SH-SY5Y (cell line): ENCODE measurements around the gene CEACAM18.

Experiments used
- GATA2 ChIP-seq: IDR thresholded peaks from 2 replicates; pipeline ENCODE4 v1.6.1; 2011; ENCODE audit warnings: mild to moderate bottlenecking, low read depth, low read length
- GATA3 ChIP-seq: IDR thresholded peaks from 2 replicates; pipeline ENCODE4 v1.6.1; 2011; ENCODE audit warnings: low read depth, mild to moderate bottlenecking, low read length, moderate library complexity

CEACAM18 gene

DNA sequence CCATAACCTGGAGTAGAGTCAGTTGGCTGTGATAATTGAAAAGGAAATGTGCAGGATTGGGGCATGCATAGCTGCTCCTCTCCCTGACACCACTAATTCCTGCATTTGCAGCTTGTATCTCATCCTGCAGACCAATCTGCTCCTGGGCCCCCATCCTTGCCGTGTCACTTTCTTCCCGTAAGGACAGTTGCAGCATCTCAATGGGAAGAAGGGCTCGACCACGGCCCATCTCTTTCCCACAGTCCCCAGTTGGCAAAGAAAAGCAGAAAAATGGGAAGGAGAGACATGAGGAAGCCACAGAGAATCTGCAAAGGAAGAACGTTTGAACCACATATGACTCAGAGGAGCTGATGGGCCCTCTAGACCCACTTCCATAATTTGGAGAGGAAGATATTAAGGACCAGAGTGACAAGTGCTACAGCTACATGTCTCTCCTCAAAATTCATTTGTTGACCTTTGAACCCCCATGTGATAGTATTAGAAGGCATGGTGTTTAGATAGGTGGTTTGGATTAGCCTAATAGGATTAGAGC, 25.0 kb downstream of the CEACAM18 start:
- TF ChIP-seq GATA2: no peak
- TF ChIP-seq GATA3: no peak

DNA sequence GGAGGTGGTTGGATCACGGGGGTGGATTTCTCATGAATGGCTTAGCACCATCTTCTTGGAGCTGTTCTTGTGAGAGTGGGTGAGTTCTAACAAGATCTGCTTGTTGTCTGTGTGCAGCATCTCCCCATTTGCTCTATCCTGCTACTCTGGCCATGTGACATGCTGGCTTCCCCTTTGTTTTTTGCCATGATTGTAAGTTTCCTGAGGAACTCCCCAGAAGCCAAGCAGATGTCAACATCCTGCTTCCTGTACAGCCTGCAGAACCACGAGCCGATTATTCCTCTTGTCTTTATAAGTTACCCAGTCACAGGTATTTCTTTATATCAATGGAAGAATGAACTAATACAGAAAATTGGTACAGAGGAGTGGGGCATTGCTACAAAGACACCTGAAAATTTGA, 25.6 kb downstream of the CEACAM18 start:
- TF ChIP-seq GATA3: no peak
- no peak for TF ChIP-seq GATA2

DNA sequence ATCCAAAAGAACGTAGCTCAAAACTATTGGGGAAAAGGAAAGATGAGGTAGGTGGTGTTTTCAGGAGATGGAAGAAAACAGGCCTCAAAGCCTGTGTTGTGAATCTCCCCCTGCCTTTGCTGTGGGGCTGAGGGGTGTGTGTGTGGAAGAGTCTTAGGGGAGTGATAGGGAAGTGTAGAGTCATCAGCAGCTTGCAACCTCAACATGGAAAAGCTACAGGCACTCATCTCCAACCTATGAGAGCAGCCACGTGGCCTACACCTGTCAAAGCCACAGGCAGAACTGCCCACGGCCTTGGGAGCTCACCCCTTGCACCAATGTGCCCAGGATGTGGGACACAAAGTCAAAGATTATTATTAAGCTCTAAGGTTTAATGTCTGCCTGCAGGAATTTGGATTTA, 27.6 kb downstream of the CEACAM18 start:
- TF ChIP-seq GATA3 (no peak), GATA2 (no peak)

DNA sequence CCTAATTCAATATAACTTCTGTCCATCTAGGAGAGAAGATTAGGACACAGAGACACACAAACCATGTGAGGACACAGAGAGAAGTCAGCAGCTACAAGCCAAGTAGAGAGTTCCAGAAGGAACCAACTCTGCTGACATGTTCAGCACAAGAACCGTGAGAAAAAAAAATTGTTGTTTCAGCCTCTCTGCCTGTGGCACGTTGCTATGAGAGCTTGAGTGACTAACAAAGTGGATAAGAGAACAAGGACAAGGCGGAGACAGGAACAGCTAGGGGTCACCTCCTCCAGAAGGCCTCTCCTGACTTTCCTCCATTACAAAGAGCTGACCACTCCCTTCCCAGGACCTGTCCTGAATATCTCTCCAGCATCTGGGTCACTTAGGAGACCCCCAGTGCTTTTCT, 28.9 kb downstream of the CEACAM18 start:
- TF ChIP-seq GATA2: no peak
- no peak for TF ChIP-seq GATA3

DNA sequence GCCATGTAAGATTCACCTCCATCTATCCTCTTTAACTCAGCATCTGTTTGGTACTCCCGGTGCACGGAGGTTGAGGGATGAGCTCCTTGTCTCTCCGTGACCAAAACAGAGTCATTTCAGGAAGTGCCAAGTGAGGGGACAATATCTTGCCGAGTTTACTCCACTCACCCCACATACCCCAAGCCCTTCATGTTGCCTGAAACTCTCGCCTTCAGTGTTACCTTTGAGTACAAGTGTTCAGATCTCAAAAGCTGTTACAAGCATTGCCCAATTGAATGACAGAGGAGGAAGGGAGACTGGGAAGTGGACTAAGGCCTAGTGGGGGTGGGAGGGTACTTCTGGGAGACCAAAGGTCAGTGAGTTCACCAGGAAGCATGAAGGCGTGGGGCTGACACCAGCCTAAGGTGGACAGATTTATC, 29.3 kb downstream of the CEACAM18 start:
- TF ChIP-seq GATA3 (no peak), GATA2 (no peak)

DNA sequence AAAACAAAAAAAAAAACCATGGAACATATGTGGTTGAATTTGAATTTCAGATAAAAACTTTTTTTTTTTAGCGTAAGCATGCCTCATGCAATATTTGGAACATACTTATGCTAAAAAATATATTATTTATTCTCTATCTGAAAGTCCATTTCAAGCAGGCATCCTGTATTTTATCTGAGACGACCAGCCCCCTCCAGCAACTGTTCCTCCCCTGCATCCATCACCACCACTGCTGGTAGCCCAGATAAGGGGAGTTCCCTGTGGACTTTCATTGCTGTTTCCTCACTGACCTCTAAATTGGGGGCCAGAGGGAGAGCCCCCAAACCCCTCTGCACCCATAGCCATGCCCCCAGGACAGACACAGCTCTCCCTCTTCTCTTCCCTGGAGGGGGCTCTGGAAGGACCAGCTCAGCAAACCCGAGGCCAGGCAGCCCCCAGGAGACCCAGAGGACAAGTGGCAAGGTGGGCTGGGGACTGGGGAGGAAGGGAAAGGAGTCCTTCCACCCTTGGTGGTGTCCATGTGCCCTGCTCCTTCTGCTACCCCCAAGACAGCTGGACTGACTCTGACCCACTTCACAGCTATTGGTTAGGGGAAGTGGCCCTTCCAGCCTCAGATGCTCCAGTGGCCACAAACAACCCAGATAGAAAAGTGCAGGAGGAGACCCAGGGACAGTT, 29.9 kb downstream of the CEACAM18 start:
- TF ChIP-seq GATA3 (no peak), GATA2 (no peak)

DNA sequence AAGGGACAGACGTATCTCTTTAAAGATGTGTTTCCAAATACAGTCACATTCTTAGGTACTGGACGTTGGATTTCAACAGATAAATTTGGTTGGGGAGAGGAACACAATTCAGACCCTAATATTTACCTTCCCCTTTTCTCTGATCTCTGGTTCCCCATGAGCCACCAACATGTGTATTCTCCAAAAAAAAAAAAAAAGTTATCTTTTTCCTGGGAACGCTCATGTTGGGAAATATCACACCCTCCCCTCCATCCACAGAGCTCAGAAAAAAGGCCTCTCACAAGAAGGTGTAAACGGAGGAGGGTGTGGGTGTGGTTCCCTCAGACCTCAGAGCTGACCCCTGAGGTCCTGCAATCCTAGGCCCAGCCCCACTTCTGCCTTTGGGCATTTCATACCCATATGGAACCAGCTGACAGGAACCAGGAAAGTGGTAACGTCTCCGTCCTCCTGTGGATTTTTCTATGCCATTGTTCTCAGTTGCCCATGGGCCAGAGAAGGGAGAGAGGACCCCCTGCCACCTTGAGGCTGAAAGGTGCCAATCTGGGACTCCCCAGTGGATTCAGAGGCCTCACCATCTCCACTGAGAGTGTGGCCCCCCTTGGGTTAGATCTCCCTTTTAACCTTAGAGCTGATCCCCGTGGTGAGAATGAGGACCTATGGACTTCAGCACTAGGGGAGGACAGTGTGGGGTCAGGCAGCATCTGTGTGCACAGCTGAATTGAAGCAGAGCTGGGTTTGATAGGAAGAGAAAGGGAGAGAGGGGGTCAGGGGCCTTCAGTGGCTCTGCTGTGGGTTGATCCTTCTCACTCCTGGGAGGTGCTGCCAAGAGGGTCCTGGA, 31.7 kb downstream of the CEACAM18 start:
- TF ChIP-seq GATA3 (no peak), GATA2 (no peak)

DNA sequence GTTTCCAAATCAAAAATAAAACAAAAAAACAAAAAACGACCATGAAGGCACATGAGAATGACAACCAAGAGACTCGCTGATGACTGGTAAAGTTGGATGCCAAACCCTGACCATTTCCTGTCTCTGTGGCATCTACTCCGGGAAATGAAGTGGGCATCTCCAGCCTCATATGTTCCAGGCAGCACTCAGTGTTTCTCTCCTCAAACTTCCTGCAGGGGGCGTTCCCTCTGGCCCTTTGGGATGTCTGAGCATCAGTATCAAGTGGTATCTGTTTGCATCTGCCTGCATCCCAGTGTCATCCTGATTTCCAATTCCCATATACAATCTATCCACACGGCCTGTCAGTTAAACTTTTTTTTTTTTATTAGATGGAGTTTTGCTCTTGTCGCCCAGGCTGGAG, 33.0 kb downstream of the CEACAM18 start:
- TF ChIP-seq GATA3 (no peak), GATA2 (no peak)

DNA sequence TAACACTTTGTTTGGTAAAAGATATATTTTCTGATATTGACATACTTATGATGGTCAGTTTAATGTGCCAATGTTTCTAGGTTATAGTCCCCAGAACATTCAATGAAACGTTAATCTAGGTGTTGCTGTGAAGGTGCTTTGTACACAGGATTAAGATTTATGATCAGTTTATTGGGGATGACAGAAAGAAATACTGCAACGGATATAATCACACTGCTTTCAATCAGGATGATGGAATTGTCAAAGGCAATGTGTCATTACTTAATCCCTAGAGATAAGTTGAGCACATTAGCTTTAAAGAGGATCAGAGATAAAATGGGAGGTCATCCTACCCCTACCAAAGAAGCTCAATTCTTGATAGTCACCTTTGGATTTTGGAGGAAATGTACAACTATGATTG, 35.6 kb downstream of the CEACAM18 start:
- TF ChIP-seq GATA3 (no peak), GATA2 (no peak)

DNA sequence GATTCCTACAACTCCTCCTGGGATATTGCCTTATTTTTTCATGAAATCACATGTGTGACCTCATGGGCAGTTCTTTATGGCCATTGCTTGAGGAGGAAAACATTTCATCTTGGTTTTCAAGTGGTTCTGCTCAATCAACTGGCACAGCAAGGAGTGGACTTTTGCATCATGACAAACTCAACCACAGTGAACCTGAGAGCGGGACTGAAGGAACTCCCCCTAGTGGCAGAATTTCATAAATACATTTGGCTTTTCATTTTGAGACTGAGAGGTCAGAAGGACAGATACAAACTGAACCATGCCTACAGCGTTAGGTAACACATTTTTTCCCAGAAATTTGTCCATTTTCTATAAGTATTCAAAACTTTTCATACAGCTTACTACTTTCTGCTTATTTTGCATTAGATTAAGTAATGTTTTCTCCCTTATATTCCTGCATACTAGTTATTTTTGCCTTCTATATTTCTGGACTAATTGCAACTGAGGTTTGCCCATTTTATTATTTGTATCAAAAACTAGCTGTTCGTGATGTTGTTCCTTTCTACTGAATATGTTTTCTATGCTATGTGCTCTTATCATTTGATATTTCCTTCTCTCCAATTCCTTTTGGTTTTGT, 36.6 kb downstream of the CEACAM18 start:
- TF ChIP-seq GATA3 (no peak), GATA2 (no peak)

DNA sequence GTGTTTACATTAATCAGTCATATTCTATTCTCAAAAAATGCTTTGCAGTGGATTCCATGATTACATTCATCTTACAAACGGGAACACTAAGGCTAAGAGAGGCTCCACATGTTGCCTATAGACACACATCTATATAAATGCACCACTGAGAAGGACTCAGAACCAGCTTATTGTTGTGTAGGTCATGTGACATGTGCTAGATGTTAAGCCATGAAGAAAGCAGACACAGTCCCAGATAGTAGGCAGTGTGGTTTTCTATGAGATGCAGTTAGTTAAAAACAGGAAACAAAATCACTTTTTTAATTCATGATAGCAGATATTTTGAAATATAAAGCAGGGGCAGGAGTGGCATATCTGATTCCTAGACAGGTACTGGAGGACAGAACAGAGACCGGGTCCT, 42.4 kb downstream of the CEACAM18 start:
- TF ChIP-seq GATA3: no peak
- no peak for TF ChIP-seq GATA2

DNA sequence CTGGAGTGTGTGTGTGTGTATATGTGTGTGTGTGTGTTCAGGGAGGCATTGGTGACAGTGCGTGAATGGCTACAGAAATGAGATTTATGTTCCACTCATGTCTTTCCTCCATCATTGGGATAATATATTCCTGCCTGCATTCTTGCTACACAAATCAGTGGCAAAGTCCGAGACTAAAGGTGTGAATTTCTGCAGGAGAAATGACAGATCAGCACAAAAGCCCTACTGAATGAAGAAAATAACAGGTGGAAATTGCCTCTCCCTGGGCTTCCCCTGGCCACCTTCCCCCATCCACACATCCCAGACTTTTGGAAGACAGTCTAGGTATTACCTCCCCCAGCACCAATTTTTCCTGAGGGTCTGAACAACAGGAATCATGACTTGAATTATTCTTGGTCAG, 43.0 kb downstream of the CEACAM18 start:
- no peak for TF ChIP-seq GATA2
- TF ChIP-seq GATA3: no peak

DNA sequence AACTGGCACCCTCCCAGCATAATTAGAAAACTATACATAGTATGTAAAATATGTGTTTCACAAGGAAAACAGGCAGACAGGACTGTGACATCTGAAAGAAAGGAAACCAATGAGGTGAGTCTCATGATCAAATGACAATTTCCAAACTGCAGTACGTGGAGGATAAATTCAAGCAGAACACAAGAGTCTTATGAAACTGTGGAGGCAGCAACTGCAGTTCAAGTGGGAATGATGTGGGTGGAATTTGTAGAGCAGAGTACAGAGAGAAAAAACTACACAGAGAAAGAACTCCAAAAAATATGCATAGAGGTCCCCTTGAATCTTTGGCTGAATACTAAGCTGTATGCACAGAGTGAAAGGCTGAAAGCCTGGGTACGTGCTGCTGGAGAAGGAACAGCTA, 43.4 kb downstream of the CEACAM18 start:
- no peak for TF ChIP-seq GATA3
- no peak for TF ChIP-seq GATA2

DNA sequence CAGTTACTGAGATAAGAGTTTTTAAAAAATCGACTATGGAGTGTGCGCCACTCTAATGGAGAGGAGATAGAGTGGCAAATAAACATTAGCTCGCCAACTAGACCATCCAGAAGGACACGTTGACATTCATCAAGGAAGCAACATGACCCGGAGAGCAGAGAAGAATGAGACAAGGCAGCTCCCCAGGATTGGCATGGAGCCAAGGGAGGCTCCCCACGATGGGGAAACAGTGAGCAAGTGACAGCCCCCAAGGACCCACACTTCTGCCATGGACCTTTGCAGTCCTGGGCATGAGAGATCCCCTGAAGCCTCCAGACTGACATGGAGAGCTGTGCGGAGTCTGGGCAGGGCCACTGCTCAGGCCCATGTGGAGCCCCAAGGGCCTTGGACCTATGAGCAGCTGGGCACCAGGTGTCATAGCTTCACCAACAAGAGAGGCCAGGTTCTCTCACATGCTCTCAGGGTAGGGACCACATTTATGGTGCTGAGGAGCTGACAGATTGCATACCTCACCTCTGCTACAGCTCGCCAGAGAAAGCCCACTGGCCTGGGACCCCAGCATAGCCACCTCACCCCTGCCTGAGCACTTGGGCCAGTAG, 46.4 kb downstream of the CEACAM18 start:
- no peak for TF ChIP-seq GATA2
- TF ChIP-seq GATA3: no peak
